Islet of Langerhans (tissue), 1 donor: Measurements from ENCODE around the gene SNRNP70.

Experiments
- FAIRE-seq: peaks from one replicate; lab custom pipeline; 2011; peaks lifted over from hg19 to GRCh38; lab: Jason Lieb, UNC

Gene SNRNP70

DNA sequence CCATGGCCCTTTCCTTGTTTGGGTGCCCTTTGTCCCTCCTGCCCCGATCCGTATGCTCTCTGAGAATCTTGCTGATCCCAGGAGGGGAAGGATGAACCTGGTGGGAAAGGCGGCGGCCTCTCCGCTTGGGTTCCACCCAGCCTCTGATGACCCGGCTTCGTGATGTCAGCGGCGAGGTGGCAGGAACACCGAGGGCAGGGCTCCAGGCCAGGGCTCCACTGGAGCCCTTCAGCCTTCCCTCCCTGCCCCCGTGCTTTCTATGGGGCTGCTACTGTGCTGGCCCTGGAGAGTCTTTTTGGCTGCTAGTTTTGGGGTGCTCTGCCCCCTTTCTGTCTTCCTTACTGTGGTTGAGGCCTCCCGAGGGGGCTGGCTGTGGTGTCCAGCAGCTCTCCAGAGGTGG is 17.1 kb downstream of the SNRNP70 start:
- no peak for FAIRE-seq

DNA sequence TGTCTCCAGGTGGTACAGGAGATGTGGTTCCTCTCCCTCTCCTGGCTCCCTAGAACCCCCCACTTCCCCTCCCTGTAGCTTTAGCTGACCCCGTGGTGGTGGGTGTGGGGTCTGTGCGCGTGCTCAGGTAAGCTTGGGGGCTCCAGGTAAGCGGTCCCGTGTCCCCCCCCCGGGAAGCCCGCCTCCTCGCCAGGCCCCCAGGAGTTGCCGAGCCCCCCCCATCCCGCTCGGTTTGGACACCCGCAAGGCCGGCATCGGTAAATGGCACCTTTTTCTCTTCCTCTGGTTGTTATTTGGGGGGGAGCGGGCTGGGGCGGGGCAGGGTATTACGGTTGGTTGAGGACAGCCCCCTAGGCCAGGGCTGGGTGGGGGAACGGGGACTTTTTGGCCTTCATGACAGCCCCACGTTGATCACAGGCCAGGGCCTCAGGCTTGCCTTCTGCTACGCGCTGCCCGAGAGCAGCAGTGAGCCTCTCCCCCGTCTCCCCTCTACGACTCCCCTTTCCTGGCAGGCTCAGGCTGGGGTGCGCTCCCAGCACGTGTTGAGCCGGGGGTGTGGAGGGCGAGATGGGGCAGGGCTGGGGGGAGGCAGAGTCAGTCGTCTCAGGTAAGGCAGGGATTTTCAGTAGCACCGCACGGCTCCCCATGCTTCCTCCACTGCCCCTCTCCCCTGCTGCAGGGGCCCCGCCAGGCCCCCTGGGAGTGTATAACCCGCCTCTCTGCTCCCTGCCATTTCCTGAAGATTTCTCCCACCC is 18.3 kb downstream of the SNRNP70 start:
- no peak for FAIRE-seq

DNA sequence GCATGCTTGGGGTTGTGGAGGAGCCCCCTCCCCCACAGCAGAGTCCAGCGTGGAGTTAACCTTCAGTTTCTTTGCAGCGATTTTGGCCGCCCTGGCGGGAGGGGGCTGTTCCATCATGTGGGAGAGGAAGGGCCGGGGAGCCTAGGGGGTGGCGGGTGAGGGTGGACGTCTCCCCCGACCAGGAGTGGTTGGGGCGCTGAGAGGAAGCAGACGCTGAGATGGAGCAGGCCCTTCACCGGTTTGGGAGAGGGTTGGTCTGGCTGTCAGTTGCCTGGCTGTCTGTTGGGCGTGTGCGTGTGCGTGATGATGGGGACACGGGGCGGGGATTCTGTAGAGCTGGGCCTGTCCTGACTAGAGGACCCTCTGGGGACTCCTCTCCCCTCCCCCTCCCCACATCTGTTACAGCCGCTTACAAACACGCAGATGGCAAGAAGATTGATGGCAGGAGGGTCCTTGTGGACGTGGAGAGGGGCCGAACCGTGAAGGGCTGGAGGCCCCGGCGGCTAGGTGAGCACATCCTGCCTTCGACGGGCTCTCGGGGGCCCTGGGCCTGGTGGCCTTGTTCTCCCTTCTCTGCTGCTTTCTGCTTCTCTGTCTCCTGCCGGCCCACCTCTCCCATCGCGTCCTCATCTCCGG is 19.1 kb downstream of the SNRNP70 start:
- FAIRE-seq = no peak

DNA sequence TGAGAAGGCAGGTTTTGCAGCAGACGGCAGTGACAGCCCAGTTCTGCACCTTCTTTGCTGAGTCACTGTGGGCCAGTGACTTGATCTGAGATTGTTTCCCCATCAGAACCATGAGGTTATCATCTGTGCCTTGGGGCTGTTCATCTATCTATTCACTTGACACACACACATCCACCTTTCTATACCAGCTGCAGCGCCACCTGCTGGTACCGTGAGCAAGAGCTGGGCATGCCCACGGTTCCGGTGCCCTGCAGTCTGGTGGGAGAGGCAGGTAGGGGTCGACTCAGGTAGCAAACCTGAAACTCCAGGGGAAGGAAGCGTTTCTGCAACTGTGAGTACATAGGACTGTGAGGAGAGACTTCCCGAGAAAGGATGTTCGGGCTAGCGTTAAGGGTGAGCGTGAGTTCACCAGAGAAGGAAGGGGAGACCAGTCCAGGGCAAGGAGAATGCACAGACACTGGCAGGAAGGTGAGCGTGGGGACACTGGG is 21.4 kb downstream of the SNRNP70 start:
- no peak for FAIRE-seq

DNA sequence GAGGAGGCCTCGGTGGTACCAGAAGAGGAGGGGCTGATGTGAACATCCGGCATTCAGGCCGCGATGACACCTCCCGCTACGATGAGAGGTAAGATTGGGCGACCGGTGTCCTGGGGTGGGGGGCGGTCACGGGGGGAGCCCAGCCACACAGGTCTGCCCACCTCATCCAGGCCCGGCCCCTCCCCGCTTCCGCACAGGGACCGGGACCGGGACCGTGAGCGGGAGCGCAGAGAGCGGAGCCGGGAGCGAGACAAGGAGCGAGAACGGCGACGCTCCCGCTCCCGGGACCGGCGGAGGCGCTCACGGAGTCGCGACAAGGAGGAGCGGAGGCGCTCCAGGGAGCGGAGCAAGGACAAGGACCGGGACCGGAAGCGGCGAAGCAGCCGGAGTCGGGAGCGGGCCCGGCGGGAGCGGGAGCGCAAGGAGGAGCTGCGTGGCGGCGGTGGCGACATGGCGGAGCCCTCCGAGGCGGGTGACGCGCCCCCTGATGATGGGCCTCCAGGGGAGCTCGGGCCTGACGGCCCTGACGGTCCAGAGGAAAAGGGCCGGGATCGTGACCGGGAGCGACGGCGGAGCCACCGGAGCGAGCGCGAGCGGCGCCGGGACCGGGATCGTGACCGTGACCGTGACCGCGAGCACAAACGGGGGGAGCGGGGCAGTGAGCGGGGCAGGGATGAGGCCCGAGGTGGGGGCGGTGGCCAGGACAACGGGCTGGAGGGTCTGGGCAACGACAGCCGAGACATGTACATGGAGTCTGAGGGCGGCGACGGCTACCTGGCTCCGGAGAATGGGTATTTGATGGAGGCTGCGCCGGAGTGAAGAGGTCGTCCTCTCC is 22.6 kb downstream of the SNRNP70 start:
- no peak for FAIRE-seq

DNA sequence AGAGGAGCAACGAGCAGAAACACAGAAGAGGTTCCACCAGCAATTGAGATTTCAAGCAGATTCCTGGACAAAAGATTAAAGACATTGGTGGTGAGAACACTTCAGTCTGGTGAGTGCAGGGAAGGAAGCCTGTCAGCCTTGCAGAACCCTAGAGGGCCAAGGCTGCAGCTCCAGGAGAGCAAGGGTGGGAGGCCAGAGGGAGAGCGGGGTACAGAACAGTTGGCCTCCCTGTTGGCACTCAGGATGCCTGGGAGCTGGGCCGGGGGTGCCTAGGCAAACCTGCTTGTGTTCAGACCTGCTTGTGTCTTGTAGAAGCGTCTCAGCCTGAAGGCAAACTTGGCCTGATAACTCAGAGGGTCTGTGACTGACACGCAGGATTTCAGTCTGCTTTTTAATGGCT is 23.8 kb downstream of the SNRNP70 start:
- FAIRE-seq = no peak

DNA sequence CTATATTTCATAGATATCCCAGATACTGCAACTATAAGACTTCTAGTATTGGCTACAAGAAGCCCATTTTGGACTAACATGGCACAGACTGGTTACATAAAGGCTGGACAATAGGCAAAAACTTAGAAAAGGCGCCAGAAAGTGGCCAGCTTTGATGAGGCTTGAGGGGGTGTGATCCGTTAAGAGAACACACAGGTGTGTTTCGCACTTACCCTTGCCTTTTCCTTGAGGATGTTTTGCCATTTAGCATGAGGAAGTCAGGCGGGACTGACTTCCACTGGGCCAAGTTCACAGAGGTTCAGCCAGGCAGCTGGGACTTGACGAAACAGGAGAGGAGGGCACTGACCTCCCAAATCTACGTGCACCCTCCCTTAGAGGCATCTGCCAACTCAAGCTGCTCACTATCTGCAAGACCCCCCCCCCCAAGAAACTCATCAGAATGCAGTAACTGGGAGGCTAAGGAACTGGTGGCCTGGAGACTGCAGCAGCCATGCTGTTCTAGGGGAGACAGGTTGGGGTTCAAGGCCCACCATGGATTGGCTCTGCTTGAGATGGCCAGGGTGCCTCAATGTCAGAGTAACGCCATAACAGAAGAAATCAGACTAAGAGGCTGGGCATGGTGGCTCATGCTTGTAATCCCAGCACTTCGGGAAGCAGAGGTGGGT is 24.4 kb downstream of the SNRNP70 start:
- no peak for FAIRE-seq

DNA sequence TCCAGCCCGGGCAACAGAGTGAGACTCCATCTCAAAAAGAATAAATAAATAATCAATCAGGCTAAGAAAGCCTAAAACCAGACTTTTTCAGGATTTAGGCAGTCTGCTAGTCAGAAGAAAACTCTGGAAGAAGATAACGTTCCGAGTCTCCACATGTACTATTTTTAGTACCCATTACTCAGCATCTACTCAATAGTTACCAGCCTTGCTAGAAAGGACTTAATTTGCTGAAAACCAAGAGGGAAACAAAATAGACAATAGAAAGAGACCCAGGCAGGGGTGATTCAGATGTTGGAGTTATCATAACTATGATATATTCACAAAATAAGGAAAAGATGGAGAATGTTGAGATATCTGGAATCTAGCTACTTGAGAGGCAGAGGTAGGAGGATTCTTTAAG is 25.3 kb downstream of the SNRNP70 start:
- FAIRE-seq = no peak

DNA sequence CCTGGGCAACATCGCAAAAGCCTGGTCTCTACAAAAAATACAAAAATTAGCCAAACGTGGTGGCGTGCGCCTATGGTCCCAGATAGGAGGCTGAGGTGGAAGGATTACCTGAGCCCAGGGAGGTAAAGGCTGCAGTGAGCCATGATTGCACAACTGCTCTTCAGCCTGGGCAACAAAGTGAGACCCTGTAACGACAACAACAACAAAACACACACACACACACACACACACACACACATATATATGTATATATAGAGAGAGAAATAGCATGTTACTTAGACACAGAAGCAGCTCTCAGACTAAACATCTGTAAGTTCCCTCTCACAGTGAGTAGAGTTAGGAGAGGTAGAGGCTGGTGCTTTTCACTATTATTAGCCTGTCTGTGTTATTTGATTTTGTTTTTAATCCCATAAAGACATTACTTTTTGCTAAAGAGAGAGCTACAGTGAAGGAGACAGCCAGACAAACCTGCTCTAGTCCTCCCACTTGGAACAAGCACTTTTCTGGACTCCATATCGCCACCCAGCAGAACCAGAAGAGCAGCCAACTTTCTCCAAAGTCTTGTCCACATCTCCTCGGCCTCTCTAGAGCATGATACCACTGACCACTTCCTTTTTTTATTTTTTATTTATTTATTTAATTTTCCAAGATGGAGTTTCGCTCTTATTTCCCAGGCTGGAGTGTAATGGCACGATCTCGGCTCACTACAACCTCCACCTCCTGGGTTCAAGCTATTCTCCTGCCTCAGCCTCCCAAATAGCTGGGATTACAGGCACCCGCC is 26.2 kb downstream of the SNRNP70 start:
- no peak for FAIRE-seq

DNA sequence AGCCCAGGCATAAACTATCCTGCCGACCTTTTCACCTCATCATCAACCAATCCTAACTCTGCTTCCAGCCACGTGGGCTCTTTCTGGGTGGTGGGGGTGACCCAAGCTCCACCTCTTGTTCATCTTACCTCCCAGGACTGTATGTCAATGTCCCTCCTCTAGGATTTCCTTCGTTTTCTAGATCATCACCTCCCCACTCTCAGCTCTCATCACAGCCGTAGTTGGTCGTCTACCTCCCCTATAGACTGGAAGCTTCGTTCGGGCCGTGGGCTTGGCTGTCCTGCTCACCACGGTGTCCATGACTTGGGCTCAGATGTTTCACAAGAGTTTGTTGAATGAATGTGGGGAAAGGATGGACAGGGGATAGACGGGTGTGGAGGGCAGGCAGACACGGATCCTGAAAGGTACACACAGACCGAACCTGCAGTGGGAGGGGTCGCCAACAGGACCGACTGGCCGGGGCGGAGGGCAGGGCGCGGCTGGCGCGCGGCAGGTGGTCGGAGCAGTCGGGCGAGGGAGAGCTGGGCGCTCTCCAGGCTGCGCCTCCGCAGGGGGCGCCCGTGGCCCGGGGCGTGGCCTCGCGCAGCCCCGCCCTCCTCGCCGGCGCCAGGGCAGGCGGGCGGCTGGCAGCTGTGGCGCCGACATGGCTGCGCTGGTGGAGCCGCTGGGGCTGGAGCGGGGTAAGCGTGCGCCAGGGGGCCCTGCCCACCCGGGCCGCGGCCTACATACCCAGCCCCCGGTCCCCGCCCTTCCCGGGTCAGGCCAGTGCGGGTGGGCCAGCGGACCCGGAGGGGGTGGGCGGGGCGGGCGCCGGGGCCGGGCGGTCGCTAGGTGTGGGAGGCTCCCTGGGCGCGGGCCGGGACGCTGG is 28.7 kb downstream of the SNRNP70 start, which contains the start of gene LIN7B:
LIN7B (plus strand) TSS at position 609 of the 868 bp plus-strand sequence; CDS start at position 644, 35 bp downstream.
- FAIRE-seq = no peak

DNA sequence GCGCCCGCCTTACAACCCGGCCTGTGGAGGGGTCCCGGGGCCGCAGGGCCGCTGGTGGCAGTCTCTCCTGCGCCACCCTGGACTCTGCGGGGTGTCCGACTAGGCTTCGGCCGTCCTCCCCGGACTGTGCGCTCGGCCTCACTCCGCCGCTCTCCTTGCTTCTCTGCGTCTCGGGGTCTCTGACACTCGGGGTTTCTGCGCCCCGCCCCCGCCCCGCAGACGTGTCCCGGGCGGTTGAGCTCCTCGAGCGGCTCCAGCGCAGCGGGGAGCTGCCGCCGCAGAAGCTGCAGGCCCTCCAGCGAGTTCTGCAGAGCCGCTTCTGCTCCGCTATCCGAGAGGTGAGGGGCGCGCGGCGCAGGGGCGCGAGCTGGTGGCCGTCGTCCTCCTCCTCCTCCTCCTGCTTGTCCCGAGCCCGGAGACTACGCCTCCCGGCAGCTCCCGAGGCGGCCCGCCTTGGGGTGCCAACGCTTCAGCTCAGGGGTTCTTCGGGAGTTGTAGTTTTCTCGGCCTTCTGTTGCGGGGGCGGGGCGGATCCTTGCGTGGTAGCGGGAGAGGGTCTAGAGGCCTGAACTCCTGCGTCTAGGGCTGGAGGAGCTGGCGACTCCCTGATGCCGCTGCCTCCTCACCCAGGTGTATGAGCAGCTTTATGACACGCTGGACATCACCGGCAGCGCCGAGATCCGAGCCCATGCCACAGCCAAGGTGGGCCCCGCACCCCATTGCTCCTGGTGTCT is 29.5 kb downstream of the SNRNP70 start:
- FAIRE-seq = no peak

DNA sequence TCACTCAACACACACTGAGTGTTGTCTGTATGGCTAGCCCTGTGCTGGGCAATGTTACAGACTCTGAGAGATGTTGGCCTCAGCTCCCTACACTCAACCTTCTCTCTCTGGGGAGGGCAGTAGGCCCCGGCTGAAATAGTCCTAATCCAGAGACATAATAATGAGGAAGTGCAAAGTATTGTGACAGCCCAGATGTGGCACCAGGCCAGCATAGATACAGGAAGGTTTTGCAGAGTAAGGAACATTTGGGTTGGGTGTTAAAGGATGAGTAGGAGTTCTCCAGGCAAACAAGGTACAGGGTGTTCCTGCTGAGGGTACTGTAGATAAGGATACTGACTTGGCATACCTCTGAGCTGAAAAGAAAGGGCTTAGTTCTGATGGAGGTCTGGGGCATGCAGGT is 31.3 kb downstream of the SNRNP70 start:
- FAIRE-seq = no peak

DNA sequence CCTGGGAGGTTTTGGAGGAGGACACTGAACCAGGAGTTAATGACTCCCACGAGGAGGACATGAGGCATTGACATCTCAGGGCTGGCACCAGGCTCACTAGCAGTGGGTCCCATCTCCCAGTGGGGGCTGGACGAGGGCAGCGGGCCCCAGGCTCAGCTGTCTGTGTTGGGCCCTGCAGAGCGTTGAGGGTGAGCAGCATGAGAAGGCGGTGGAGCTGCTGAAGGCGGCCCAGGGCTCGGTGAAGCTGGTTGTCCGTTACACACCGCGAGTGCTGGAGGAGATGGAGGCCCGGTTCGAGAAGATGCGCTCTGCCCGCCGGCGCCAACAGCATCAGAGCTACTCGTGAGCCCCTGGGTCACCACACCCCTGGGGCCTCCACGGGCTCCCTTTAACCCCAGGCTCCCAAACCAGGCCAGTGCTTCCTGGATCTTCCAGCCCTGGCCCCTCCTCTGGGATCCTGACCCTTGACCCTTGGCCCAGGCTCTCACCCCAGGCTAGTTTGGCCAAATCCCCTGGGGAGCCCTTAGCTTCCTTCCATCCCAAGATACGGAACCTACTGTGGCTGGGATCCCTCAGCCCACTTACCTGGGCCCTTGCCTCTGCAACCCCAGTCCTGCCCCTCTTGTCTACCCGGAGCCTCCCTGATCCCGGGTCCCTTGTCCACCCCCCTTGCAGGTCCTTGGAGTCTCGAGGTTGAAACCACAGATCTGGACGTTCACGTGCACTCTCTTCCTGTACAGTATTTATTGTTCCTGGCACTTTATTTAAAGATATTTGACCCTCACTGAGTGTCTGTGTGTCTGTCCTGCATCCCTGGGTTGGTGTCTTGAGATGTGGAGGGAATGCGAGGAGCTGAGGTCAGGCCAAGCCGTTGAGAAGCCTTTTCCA is 32.7 kb downstream of the SNRNP70 start:
- no peak for FAIRE-seq

DNA sequence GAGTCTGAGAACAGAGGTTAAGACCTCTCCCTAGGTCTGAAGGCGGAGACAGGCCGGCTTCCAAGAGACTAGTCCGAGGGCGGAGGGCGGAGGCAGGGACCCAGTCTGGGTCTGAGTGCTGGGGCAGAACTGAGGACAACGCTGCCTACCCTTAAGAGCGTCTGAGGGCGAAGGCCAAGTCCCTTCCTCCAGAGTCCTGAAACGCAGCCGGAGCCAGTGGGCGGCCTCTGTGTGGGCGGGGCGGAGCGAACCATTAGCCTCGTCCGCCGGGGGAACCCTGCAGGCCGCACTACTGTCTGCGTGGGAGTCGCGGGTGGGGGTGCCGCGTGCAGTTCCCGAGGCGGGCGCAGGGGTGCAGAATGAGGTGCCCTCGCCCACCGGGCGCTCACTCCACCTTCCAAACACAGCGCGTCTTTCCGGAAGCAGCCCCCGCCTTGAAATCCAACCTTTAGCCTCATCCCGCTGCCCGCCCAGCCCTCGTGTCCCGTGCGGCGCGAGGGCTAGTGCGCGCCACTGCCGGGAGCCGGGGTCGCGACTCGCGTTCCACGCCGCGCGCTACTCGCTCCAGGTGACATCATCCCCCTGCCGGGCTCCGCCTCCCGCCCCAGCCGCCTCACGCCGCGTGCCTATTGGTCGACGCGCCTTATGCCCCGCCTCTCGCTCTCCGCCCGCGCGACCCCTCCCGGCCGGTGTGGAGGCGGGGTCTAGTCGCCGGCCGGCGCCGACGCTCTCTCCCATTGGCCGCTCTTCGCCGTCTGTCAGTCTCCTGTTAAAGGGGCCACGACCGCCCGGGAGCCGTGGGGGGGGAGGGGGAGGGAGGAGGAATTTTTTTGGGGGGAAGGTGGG is 33.5 kb downstream of the SNRNP70 start, which contains the start of gene C19orf73:
C19orf73 (minus strand) TSS at position 579 of the 846 bp plus-strand sequence; CDS start at position 458, 121 bp downstream.
- no peak for FAIRE-seq

DNA sequence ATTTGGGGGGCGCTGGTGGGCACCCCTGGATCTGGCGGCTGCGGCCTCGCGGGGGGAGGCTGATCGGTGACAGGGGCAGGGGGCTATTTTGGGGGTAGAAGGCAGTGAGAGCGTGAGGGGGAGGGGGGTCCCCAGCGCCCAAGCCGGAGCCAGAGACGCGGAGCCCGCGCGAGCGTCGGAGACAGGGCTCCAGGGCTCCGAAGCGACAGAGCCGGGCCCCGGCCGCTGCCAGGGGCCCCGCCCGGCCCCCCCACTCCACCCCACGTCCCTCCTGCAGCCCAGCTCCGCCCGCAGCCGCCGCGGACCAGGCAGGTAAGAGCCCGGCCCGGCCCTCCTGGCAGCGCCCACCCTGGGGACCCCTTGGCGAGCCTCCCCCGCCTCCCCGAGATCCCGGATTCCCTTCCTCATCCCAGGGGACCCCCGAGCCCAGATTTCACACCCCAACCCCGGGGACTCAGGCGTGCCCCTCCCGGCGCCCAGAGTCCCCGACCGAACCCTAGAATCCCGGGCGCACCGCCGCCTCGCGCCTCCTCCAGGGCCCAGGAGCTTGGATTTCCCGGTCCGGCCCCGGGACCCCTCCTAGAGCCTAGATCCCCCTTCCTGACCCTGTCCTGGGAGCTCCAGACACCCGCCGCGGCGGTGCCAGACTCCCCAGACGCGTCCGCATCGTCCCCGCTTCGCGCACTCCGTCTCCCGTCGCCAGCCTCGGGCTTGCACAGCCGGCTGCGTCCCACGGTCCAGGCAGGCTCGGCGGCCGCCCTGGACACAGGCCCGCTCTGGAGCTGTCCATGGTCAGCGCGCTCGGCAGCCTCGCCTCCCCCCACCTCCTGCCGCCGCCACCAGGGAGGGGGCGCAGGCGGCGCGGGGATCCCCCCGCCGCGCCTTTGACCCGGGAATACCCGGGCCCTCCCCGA is 34.4 kb downstream of the SNRNP70 start, which contains the start of gene PPFIA3:
PPFIA3 (plus strand) TSS at position 134 of the 914 bp plus-strand sequence. CDS start 8,330 bp downstream, outside the sequence.
- no peak for FAIRE-seq

DNA sequence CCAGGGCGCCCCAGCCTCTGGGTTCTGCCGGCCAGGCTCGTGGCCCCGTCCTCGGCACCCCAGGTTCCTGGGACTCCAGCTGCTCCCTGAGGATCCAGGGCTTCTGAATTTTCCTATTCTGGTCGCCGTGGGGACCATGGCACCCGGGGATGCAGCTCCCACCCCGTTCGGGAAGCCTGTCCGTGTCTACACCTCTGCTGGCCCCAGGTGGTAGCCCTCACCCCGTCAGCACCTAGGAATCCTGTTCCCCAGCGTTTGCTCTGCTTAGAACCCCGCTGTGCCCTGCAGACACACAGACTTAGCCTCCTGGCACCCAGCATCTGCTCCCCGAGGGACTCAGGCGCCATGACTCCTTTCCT is 35.1 kb downstream of the SNRNP70 start:
- no peak for FAIRE-seq
